BE2C (cell line): ENCODE results near the gene NPEPPS. TPM values are rescaled to one million over a fixed set of nuclear protein-coding genes. Genes with fewer than 3 reads are reported as not detected.
A peak's percentile ranks its signal among the peaks of the same experiment; 100 is the strongest.
"Not testable (repeated sequence)": the region's sequence is repeated elsewhere in the genome, so short reads cannot be mapped to it uniquely, and the experiment has no call there.

ENCODE experiments used
- DNase-seq: peaks from one replicate; pipeline ENCODE4 v3.0.0-alpha.2; 2020
- H3K27me3 ChIP-seq: fragments of 250-450 bp; sonication (Bioruptor Pico); 2 replicates; pipeline ENCODE4 v1.5.1; 2020; ENCODE audit warnings: mild to moderate bottlenecking
- H3K36me3 ChIP-seq: fragments of 250-450 bp; sonication (Bioruptor Pico); 2 replicates; pipeline ENCODE4 v1.5.1; 2020; ENCODE audit warnings: mild to moderate bottlenecking
- H3K4me1 ChIP-seq: fragments of 250-450 bp; sonication (Bioruptor Pico); 2 replicates; pipeline ENCODE4 v1.5.1; 2020
- H3K4me3 ChIP-seq: 2 replicates; pipeline ENCODE4 v1.5.1; 2011; ENCODE audit warnings: low read depth, low read length
- H3K9me3 ChIP-seq: fragments of 250-450 bp; sonication (Bioruptor Pico); 2 replicates; pipeline ENCODE4 v1.5.1; 2020
- polyA plus RNA-seq: library from polyadenylated mRNA; unstranded; fragments of >200 nt; gene quantifications from one replicate; pipeline ENCODE4 v1.2.1, GENCODE V29; 2012; ENCODE audit warnings: low read depth, missing spikeins; ENCODE audit not compliant: insufficient read length, insufficient read depth
- TF ChIP-seq, protein P1 (sequence below): IDR thresholded peaks from 2 replicates; pipeline ENCODE4 v1.5.1; 2012; ENCODE audit warnings: mild to moderate bottlenecking, low read depth, low read length

NPEPPS gene, protein sequence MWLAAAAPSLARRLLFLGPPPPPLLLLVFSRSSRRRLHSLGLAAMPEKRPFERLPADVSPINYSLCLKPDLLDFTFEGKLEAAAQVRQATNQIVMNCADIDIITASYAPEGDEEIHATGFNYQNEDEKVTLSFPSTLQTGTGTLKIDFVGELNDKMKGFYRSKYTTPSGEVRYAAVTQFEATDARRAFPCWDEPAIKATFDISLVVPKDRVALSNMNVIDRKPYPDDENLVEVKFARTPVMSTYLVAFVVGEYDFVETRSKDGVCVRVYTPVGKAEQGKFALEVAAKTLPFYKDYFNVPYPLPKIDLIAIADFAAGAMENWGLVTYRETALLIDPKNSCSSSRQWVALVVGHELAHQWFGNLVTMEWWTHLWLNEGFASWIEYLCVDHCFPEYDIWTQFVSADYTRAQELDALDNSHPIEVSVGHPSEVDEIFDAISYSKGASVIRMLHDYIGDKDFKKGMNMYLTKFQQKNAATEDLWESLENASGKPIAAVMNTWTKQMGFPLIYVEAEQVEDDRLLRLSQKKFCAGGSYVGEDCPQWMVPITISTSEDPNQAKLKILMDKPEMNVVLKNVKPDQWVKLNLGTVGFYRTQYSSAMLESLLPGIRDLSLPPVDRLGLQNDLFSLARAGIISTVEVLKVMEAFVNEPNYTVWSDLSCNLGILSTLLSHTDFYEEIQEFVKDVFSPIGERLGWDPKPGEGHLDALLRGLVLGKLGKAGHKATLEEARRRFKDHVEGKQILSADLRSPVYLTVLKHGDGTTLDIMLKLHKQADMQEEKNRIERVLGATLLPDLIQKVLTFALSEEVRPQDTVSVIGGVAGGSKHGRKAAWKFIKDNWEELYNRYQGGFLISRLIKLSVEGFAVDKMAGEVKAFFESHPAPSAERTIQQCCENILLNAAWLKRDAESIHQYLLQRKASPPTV
- 47.2 TPM for polyA plus RNA-seq

GRCh38 chr17:47530557-47531232 lies at the start of gene NPEPPS:
Gene NPEPPS, plus strand, starts transcription at chr17:47531108. Its CDS starts 193 bp downstream, at chr17:47531301.
- not testable (repeated sequence) for H3K4me1 ChIP-seq, H3K9me3 ChIP-seq, H3K27me3 ChIP-seq, H3K36me3 ChIP-seq
- peak within 1 kb of the TSS; percentile 67 for H3K4me3 ChIP-seq
- DNase-seq = peak; percentile 95

DNA sequence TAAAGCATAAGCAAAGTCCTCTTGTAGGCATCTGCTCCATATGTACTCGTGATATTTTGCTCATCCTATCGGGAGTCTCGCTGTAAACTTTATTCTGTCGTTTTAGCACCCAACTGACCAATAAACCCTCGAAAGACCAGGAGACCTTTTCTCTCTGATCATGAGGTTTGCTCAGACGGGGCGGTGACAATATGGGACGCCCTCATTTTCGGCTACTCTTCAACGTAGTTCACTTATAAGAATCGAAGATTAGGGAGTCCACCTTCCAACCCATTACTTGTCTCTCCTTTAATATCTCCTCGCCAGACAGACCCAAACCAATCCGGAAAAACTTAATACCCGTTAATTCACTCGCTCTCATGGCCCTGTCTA lies 39.1 kb upstream of the NPEPPS start:
- not testable (repeated sequence) for H3K36me3 ChIP-seq, H3K27me3 ChIP-seq, DNase-seq, H3K4me1 ChIP-seq, H3K9me3 ChIP-seq
- peak overlapping the region; percentile 72 for H3K4me3 ChIP-seq

- H3K27me3 ChIP-seq, H3K4me3 ChIP-seq, H3K9me3 ChIP-seq, H3K4me1 ChIP-seq, H3K36me3 ChIP-seq, DNase-seq: not testable (repeated sequence)
Observed at GRCh38 chr17:47499074-47499473, 31.8 kb upstream of the NPEPPS start.

- not testable (repeated sequence) for DNase-seq, H3K27me3 ChIP-seq, H3K4me3 ChIP-seq, H3K9me3 ChIP-seq, H3K4me1 ChIP-seq, H3K36me3 ChIP-seq
Observed at GRCh38 chr17:47499494-47499893, 31.4 kb upstream of the NPEPPS start.

GRCh38 chr17:47500620-47501019 lies 30.3 kb upstream of the NPEPPS start:
- H3K4me1 ChIP-seq, H3K36me3 ChIP-seq, H3K27me3 ChIP-seq, H3K4me3 ChIP-seq, H3K9me3 ChIP-seq: not testable (repeated sequence)
- DNase-seq = peak; percentile 28
- TF ChIP-seq, protein P1, sequence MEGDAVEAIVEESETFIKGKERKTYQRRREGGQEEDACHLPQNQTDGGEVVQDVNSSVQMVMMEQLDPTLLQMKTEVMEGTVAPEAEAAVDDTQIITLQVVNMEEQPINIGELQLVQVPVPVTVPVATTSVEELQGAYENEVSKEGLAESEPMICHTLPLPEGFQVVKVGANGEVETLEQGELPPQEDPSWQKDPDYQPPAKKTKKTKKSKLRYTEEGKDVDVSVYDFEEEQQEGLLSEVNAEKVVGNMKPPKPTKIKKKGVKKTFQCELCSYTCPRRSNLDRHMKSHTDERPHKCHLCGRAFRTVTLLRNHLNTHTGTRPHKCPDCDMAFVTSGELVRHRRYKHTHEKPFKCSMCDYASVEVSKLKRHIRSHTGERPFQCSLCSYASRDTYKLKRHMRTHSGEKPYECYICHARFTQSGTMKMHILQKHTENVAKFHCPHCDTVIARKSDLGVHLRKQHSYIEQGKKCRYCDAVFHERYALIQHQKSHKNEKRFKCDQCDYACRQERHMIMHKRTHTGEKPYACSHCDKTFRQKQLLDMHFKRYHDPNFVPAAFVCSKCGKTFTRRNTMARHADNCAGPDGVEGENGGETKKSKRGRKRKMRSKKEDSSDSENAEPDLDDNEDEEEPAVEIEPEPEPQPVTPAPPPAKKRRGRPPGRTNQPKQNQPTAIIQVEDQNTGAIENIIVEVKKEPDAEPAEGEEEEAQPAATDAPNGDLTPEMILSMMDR = peak; percentile 50

DNA sequence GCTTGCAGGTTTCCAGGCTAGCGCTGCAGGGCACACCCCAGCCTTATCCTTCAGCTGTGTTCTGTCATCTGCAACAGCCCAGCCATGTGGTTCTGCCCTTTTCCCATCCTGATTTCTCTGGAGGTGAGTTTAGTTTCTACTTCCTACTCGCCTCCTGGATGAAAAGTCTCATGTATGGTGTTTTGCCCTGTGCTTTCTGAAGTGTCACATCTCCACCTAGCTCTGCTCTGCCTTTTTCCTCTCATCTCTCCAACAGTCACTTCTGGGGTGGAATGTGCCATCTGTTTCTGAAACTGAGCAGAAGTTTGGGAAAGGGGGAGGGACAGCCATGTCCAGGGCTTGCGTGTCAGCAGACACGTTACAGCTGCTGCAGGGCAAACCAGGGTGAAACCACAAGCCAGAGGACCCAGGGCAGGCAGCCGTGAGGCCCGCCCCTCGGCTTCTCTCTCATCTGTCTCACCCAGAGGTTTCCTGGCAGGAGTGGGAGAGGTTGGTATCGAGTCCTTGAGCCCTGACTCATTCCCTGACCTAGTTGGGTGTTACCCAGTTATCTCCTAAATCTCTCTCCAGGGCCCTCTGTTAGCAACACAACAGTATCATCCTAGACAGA lies 28.7 kb upstream of the NPEPPS start:
- H3K4me1 ChIP-seq, H3K9me3 ChIP-seq, H3K36me3 ChIP-seq, H3K27me3 ChIP-seq: not testable (repeated sequence)
- DNase-seq = peak; percentile 61
- 0 out of 2 replicates have a peak overlapping the region, but pooled peaks have one; percentile 23 for H3K4me3 ChIP-seq

- H3K4me1 ChIP-seq, H3K27me3 ChIP-seq, H3K4me3 ChIP-seq, DNase-seq, H3K9me3 ChIP-seq, H3K36me3 ChIP-seq: not testable (repeated sequence)
Observed at GRCh38 chr17:47502776-47503455, 28.0 kb upstream of the NPEPPS start.

- H3K36me3 ChIP-seq, DNase-seq, H3K9me3 ChIP-seq, H3K4me3 ChIP-seq, H3K27me3 ChIP-seq, H3K4me1 ChIP-seq: not testable (repeated sequence)
Observed at GRCh38 chr17:47511701-47512146, 19.2 kb upstream of the NPEPPS start.

- H3K9me3 ChIP-seq, H3K36me3 ChIP-seq, H3K27me3 ChIP-seq, H3K4me1 ChIP-seq, H3K4me3 ChIP-seq, DNase-seq: not testable (repeated sequence)
Observed at GRCh38 chr17:47513301-47513700, 17.6 kb upstream of the NPEPPS start.

DNA sequence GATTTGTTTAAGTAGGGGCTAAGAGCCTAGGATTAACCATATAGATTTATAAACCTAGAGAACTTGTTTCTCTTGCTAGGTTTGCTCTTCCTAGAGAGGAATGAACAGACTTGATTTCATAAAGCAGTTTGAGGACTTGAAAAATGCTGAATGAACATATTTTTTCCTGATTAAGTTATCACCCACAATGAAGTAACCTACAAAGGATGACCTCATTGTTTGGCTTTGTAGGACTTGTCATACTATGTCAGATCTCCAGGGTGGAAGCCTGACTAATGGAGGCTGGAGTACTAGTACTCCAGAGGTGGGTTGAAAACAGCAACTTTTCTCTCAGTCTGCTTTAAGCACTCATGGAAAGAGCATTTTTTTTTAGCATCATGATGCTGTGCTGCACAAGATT lies 12.0 kb upstream of the NPEPPS start:
- H3K36me3 ChIP-seq = not testable (repeated sequence)

DNA sequence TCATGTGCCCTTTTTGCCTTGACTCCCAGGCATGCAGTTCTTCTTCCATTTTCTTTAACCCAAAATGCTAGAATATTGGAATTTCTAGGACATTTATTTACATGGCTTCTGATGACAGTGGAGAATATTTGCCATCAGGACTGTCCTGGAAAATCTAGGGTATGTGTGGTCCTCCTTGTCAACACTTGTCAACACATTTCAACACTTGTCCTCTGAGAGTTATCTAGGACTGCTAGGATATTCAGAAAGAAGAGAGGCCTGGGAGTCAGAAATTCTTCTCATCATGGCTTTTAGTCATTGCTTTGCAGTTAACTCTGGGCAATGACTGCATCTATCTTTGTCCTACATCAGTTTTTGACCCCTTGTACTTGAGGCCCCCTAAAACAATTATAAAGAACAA lies 11.5 kb upstream of the NPEPPS start:
- not testable (repeated sequence) for H3K4me3 ChIP-seq, H3K9me3 ChIP-seq, H3K4me1 ChIP-seq, DNase-seq, H3K36me3 ChIP-seq, H3K27me3 ChIP-seq

More for the DNA sequence above, 12.0 kb upstream of the NPEPPS start:
- not testable (repeated sequence) for H3K9me3 ChIP-seq, H3K27me3 ChIP-seq, DNase-seq, H3K4me1 ChIP-seq, H3K4me3 ChIP-seq

DNA sequence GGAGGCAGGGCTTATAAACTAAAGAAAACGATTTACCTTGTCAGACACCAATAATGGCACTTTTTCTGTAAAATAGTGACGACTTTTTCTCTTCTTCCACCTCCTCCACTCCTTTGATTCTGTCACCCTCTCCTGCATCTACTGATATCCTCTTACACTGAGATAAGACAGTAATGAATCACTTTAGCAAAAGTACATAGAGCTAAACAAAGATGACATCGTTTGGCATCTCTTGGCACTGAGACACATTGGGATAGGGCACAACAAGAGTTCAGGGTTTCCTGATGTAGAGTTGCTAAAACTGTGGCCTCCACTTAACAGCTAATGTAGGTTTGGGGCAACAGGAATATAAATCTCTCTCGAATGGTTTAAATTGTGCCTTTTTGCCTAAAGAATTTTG lies 10.6 kb upstream of the NPEPPS start:
- DNase-seq = not testable (repeated sequence)

DNA sequence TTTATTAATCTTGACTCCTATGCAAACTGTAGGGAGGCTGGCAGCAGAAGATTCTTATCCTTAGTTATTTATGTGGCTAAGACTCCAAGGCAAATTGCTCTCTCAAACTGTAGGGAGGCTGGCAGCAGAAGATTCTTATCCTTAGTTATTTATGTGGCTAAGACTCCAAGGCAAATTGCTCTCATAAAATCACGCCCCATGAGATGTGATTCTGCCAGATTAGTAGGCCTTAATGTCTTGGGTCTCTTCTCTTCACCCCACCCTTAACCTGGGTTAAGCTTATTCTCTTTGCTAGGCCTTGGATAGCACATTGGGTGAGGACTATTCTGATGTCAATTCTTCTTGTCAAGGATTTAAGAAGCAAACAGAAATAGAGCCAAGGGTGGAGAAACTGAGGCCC lies 9.5 kb upstream of the NPEPPS start:
- not testable (repeated sequence) for H3K4me1 ChIP-seq

More for the DNA sequence above, 10.6 kb upstream of the NPEPPS start:
- H3K27me3 ChIP-seq, H3K4me1 ChIP-seq, H3K36me3 ChIP-seq, H3K4me3 ChIP-seq, H3K9me3 ChIP-seq: not testable (repeated sequence)

More for the DNA sequence above, 9.5 kb upstream of the NPEPPS start:
- H3K4me3 ChIP-seq, H3K9me3 ChIP-seq, H3K36me3 ChIP-seq, DNase-seq, H3K27me3 ChIP-seq: not testable (repeated sequence)
